HG03045 (cell line): ENCODE measurements around the gene PSMA6.

ENCODE experiments used
- ATAC-seq: cut with Tn5 transposase; IDR thresholded peaks from one replicate; pipeline ENCODE4 v1.9.1; 2021; ENCODE audit warnings: mild to moderate bottlenecking, moderate library complexity; ENCODE audit not compliant: unreplicated experiment

Gene PSMA6

DNA sequence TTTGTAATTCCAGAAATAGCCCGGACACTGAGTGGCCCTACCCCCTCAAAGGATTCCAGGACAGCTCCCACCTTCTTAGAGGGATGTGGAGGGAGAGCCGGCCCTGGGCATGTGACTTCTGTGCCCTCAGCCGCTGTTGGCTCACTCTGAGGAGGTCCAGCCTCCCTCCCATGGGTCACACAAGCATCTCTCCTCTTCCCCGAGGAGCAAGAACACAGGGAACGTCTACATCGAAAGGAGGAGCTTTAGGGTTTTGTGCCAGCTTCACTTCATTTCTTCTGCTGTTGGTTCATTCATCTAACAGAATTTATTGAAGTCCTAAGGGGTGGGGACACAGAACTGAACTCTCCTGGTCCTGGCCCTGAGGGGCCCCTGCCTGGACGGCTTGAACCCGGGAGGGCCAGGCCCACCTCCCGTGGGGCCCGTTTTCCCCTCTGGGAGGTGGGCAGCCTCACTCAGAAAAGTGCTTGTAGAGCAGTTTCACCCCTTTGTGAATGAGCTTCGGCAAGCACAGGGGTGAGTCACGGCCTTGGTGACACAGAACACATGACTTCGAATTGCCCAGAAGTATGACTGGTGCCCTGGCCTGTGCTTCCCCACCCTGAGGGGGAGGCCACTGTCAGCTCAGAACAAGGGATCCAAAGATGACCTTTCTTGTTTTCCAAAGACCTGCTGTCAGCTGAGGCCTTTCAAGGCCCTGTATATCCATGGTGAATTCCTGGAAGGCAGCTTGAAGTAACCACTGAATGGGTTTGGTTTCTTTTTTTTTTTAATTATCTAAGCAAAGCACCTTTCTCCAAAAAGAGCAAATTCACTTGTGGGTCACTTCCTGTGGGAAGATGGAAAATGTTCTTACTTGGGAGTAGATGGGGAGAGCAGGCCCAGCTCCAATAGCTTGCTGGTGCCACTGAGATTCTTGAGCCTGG is 73.2 kb downstream of the PSMA6 start:
- ATAC-seq = no peak

DNA sequence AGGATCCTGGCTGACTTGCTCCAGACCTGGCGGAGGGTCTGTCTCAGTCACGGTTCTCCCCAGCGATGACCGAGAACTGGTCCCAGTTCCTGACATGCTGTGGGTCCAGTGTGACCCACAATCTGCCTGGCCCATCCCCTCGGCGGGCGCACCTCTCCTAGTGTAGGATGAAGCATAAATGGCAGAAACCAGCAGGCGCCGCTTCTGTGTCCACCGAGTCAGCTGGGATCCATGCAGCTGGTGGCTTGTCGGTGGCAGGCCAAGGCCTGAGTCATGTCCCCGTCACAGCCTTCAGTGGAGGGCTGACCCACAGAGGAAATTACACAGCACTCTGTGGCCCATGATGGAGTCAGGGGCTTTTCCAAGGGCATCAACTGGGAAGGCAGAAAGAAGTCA is 73.9 kb downstream of the PSMA6 start:
- ATAC-seq = no peak

DNA sequence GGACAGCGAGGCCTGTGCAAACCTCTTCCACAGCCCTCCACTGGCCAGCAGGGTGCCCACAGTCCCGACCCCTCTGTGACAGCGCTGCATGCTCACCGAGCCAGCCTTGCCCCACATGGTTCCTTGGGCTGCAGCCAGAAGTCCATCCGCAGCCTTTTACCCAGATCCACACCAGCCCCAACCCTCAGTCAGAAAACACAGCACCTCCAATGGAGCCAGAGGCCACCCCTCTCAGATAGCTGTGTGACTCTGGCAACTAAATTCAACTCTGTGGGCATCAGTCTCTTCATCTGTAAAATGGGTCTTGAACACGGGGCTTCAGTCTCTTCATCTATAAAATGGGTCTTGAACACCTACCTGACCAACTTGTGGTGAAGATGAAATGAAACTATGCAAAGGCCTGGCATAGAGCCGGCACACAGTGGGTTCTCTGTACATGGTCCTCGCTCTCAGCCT is 74.4 kb downstream of the PSMA6 start:
- no peak for ATAC-seq

DNA sequence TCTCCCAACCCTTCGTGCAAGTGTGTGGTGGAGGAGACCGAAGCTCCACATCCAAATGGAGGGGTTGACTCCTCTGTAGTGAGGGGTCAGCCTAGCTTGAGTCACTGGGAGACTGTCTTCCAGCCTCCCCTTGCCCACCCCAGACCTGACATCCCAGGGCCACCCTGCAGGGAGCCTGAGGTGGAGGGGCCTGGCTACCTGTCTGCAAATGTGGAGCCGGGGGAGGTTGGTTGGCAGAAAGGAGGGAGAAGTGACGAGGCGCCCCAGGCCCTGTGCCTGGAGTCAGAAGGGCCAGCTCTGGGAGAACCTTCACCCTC is 74.8 kb downstream of the PSMA6 start:
- no peak for ATAC-seq
